ENCODE results near the gene GYPA.

- TF ChIP-seq CTCF (IDR thresholded peaks at IDR 0.05) (no peak), POLR2A (IDR thresholded peaks at IDR 0.05) (no peak)
These were observed 13.5 kb upstream of the GYPA start for GRCh38 chr4:144154044-144154443.
